ENCODE measurements around the gene BICD2.

BICD2 gene

DNA sequence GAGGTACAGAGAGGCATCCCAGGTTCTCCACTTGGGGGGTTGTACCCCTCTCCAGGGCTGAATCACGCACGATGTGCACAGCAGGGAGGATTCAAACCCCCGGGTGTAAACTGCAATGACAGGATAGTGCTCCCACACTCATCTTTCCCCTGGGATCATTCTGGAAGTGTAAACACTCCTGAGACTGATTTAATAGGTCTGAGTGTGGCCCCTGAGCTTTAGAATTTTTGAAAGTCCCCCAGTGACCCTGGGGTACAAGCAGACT is 16.5 kb downstream of the BICD2 start:
- in situ Hi-C loops (cut with MboI; ENCODE audit: low pct_unique_long_range_greater_than_20kb, low sequenced_read_pairs, unreplicated experiment), result no loop called here
- TF ChIP-seq, protein P1, sequence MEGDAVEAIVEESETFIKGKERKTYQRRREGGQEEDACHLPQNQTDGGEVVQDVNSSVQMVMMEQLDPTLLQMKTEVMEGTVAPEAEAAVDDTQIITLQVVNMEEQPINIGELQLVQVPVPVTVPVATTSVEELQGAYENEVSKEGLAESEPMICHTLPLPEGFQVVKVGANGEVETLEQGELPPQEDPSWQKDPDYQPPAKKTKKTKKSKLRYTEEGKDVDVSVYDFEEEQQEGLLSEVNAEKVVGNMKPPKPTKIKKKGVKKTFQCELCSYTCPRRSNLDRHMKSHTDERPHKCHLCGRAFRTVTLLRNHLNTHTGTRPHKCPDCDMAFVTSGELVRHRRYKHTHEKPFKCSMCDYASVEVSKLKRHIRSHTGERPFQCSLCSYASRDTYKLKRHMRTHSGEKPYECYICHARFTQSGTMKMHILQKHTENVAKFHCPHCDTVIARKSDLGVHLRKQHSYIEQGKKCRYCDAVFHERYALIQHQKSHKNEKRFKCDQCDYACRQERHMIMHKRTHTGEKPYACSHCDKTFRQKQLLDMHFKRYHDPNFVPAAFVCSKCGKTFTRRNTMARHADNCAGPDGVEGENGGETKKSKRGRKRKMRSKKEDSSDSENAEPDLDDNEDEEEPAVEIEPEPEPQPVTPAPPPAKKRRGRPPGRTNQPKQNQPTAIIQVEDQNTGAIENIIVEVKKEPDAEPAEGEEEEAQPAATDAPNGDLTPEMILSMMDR (IDR thresholded peaks at IDR 0.05; ENCODE audit: extremely low read depth, insufficient read depth, missing control alignments), result no peak
- no peak for DNase-seq (ENCODE audit: low spot score)

DNA sequence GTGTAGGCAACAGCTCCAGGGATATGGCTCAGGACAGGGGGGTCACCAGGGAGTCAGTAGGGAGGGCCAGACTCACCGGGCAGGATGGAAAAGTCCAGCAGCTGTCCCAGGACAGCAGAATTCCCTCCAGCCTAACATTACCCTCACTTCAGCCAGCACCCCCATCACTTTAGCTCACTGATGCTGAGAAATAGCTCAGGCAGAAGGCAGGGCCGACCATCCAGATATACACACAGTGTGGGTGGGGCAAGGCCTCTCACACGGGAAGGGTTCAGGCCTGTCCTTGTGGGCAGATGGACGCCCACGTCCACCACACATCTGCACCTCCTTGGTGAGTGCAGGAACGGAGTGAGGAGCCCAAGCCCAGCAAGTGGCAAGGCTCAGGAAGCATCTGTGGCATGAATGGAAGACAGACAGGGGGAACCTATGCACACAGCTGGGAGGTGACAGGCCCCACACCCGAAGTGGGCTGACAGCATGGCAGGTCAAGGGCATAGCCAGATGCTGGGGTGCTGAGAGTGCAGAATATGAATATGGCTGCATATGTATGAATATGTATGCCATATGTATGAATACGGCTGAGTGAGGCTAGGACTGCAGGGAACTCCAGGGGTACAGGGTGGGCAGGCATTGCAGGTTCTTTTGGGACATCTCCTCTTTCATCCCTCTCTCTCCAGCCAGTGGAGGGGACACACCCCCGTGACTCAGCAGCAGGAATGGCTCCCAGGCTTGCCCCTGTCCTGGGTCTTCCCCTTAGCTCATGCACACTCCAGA is 17.0 kb downstream of the BICD2 start:
- in situ Hi-C loops (cut with MboI; ENCODE audit: low pct_unique_long_range_greater_than_20kb, low sequenced_read_pairs, unreplicated experiment), result no loop called here
- DNase-seq (ENCODE audit: low spot score), result no peak
- TF ChIP-seq, protein P1 (IDR thresholded peaks at IDR 0.05; ENCODE audit: extremely low read depth, insufficient read depth, missing control alignments), result no peak

DNA sequence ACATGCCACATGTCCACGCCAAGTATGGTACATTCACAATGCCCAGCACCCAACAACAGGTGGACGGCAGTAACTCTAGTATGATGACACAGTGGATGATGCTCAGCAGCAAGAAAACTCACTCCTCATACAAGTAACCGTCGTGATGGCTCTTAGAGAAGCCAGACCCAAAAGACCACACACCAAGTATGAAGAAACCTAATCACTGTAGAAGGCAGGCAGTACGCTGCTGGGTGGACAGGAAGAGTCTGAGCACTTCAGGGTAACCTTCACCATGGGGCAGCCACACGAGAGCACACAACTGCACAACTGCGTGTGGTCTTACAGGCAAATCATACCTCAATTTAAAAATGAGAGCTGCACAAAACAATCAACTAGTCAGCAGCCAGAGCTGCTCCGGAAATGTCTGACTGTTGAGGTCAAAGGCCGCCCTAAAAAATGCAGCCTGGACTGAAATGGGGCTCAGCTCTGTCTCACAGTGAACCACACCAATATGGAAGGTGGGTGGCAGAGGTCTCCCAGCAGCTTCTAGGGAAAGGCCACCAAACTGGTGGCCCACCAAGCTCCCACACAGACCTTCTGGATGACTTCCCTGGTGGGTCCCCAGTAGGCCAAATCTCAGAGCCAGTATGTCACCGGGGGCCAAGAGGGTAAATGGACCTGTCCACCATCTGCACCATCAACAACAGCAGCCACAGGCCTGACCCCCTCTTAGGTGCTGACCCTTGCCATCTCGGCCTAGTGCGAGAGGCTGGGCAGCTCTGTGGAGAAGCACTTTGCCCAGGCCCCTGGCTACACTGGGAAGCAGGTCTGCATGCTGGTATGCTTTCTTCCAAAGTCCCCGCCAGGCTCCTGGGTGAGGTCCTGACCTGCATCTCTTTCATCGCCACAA is 17.8 kb downstream of the BICD2 start:
- no peak for DNase-seq (ENCODE audit: low spot score)
- TF ChIP-seq, protein P1 (IDR thresholded peaks at IDR 0.05; ENCODE audit: extremely low read depth, insufficient read depth, missing control alignments), result no peak
- in situ Hi-C loops (cut with MboI; ENCODE audit: low pct_unique_long_range_greater_than_20kb, low sequenced_read_pairs, unreplicated experiment), result no loop called here

DNA sequence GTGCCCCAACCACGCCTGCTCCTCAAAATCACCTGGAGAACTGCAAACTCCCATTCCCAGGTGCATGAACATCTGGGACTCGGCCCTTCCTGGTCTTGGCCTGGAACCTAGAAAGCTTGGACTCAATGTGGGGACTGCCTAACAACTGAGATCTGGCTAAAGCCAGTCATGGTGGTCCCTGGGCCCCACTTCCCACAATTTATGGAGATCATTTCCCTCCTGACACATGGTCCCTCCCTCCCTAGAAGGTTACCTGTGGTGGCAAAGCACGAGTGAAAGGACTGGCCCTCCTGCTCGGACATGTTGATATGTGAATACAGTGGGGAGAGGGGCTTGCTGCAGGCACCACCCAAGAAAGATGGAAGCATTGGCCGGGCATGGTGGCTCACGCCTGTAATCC is 18.8 kb downstream of the BICD2 start:
- in situ Hi-C loops (cut with MboI; ENCODE audit: low pct_unique_long_range_greater_than_20kb, low sequenced_read_pairs, unreplicated experiment), result no loop called here
- TF ChIP-seq, protein P1 (IDR thresholded peaks at IDR 0.05; ENCODE audit: extremely low read depth, insufficient read depth, missing control alignments), result no peak
- no peak for DNase-seq (ENCODE audit: low spot score)

DNA sequence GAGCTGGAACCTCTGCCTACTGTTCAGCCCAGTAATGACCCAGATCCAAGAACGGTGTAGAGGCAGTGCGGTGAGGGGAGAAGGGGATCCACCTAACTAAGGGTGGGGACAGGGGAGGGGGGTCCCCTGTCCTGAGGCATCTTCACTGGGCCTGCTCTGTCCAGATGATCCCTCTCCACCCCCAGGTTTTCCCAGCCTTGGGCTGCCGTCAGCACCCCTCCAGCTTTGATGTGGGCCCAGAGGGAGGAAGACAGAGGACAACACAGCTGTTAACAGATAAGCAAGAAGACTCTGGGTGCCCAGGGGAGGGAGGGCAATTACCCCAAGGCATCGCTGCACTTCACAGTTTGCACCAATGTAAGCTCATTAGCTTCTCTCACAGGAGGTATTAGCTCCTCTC is 19.3 kb downstream of the BICD2 start:
- in situ Hi-C loops (cut with MboI; ENCODE audit: low pct_unique_long_range_greater_than_20kb, low sequenced_read_pairs, unreplicated experiment), result no loop called here
- no peak for DNase-seq (ENCODE audit: low spot score)
- TF ChIP-seq, protein P1 (IDR thresholded peaks at IDR 0.05; ENCODE audit: extremely low read depth, insufficient read depth, missing control alignments), result no peak

DNA sequence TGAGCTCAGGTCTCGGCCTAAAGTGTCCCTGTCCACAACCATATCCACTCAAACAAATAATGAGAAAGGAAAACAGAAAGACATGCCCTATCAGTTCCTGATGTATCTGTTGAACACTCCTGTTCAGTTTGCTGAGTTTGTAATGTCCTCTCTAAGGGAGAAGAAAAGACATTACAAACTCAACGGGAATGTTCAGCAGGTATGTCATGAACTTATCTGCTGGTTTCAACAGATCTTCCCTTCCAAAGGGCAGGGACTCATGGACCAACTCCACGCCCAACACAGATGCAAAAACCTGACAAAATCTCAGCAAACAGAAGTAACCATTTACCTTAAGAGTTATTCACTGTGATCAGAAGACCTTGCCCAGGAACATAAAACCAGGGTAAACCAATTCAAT is 23.7 kb downstream of the BICD2 start:
- DNase-seq (ENCODE audit: low spot score), result no peak
- TF ChIP-seq, protein P1 (IDR thresholded peaks at IDR 0.05; ENCODE audit: extremely low read depth, insufficient read depth, missing control alignments), result no peak
- in situ Hi-C loops (cut with MboI; ENCODE audit: low pct_unique_long_range_greater_than_20kb, low sequenced_read_pairs, unreplicated experiment), result no loop called here

Data from GM13977 (cell line).